Endothelial cell of umbilical vein (primary cell): ENCODE data around the gene RFX2. TPM values are rescaled to one million over a fixed set of nuclear protein-coding genes. Genes with fewer than 3 reads are reported as not detected.

Experiments used
- BruUV-seq: library from RNA; stranded (reverse); fragments of 400-500 nt; replicated peaks from 2 replicates; lab custom pipeline; 2021; lab: Mats Ljungman, UMichigan
- CTCF ChIA-PET: fragments of 300-600, 350-600 bp; sonication (Branson Sonifier 250); formaldehyde crosslinking; loops from one replicate; lab custom pipeline; 2021; ENCODE audit warnings: antibody characterized with exemption, inconsistent platforms; lab: Charles Lee
- POLR2A ChIA-PET: fragments of 300-600, 350-600 bp; sonication (Branson Sonifier 250); formaldehyde crosslinking; loops from one replicate; lab custom pipeline; 2021; ENCODE audit warnings: antibody characterized with exemption, inconsistent platforms; lab: Charles Lee
- DNase-seq: peaks from one replicate; pipeline ENCODE4 v3.0.0-alpha.2; 2011; ENCODE audit warnings: low read depth, low spot score
- FAIRE-seq: peaks from 2 replicates; lab custom pipeline; 2011; peaks lifted over from hg19 to GRCh38; lab: Jason Lieb, UNC
- H2AFZ ChIP-seq: 2 replicates; pipeline ENCODE4 v1.6.0; 2012; ENCODE audit warnings: low read depth, low read length, control low read depth, inconsistent platforms
- H3K27ac ChIP-seq: 2 replicates; pipeline ENCODE4 v1.5.1; 2011; ENCODE audit warnings: low read depth, mild to moderate bottlenecking, control low read depth, low read length, moderate library complexity; ENCODE audit not compliant: insufficient read depth
- H3K27me3 ChIP-seq, 2 experiments: 2 replicates each; pipeline versions ENCODE4 v1.6.0 to v1.6.1; 2011; ENCODE audit warnings: low read length in 2 of 2, mixed read lengths in 1 of 2; ENCODE audit not compliant: control insufficient read depth in 2 of 2, insufficient read depth in 2 of 2
- H3K36me3 ChIP-seq, 2 experiments: 2 replicates in 1 of 2; 3 replicates in 1 of 2; pipeline ENCODE4 v1.5.1; 2011; ENCODE audit warnings: low read length in 2 of 2, mild to moderate bottlenecking in 1 of 2, moderate library complexity in 1 of 2; ENCODE audit not compliant: control insufficient read depth in 2 of 2, insufficient read depth in 2 of 2; ENCODE audit errors: extremely low read depth in 1 of 2
- H3K4me1 ChIP-seq: 3 replicates; pipeline ENCODE4 v1.5.1; 2011; ENCODE audit warnings: mild to moderate bottlenecking, low read length; ENCODE audit not compliant: control insufficient read depth, insufficient read depth; ENCODE audit errors: extremely low read depth
- H3K4me2 ChIP-seq: 2 replicates; pipeline ENCODE4 v1.6.1; 2011; ENCODE audit warnings: low read length, control low read depth, mixed read lengths; ENCODE audit not compliant: insufficient read depth
- H3K4me3 ChIP-seq, 3 experiments: fragments of 200-600 bp in 1 of 3; sonication (generic), shearing (Covaris generic) in 1 of 3; replicated peaks in 1 of 3; 2 replicates each; pipeline ENCODE4 v1.5.1; 2011 to 2016; ENCODE audit warnings: control low read depth in 3 of 3, low read length in 3 of 3, mild to moderate bottlenecking in 2 of 3, inconsistent platforms in 1 of 3, low read depth in 1 of 3, moderate library complexity in 1 of 3; ENCODE audit not compliant: insufficient read depth in 1 of 3
- H3K79me2 ChIP-seq: 2 replicates; pipeline ENCODE4 v1.6.0; 2012; ENCODE audit warnings: low read length, inconsistent platforms; ENCODE audit not compliant: control insufficient read depth, insufficient read depth
- H3K9ac ChIP-seq: replicated peaks from 2 replicates; pipeline ENCODE3; 2011; ENCODE audit warnings: low read length, control low read depth; ENCODE audit not compliant: insufficient read depth; ENCODE audit errors: extremely low read depth
- H3K9me1 ChIP-seq: replicated peaks from 3 replicates; pipeline ENCODE4 v1.6.0; 2011; ENCODE audit warnings: mild to moderate bottlenecking, low read length; ENCODE audit not compliant: control insufficient read depth, insufficient read depth; ENCODE audit errors: extremely low read depth
- H3K9me3 ChIP-seq: replicated peaks from 2 replicates; pipeline ENCODE4 v1.5.1; 2012; ENCODE audit warnings: low read length, inconsistent platforms; ENCODE audit not compliant: control insufficient read depth, insufficient read depth
- H4K20me1 ChIP-seq: replicated peaks from 2 replicates; pipeline ENCODE3; 2011; ENCODE audit warnings: mild to moderate bottlenecking, low read length; ENCODE audit not compliant: control insufficient read depth, insufficient read depth; ENCODE audit errors: extremely low read depth
- EZH2 ChIP-seq: IDR thresholded peaks from 2 replicates; pipeline ENCODE4 v1.6.1; 2012; ENCODE audit warnings: borderline replicate concordance, low read depth, mild to moderate bottlenecking, moderate library complexity, low read length, inconsistent platforms; ENCODE audit not compliant: severe bottlenecking
- FOS ChIP-seq: IDR thresholded peaks from 2 replicates; pipeline ENCODE4 v1.6.1; 2011; ENCODE audit warnings: mild to moderate bottlenecking, low read length, moderate library complexity, borderline replicate concordance; ENCODE audit not compliant: insufficient read depth
- GATA2 ChIP-seq: IDR thresholded peaks from 2 replicates; pipeline ENCODE4 v1.7.0; 2011; ENCODE audit warnings: low read depth, mild to moderate bottlenecking, moderate library complexity, mixed read lengths, low read length; ENCODE audit not compliant: insufficient read length, insufficient read depth
- JUN ChIP-seq: IDR thresholded peaks from 2 replicates; pipeline ENCODE4 v1.6.1; 2011; ENCODE audit warnings: borderline replicate concordance, low read depth; ENCODE audit not compliant: insufficient read length, insufficient read depth
- MYC ChIP-seq: IDR thresholded peaks from one replicate; pipeline ENCODE4 v1.6.1; 2011; ENCODE audit warnings: mild to moderate bottlenecking, low read depth, low read length
- POLR2A ChIP-seq: IDR thresholded peaks from 2 replicates; pipeline ENCODE4 v1.6.1; 2012; ENCODE audit warnings: low read depth, mild to moderate bottlenecking, control low read depth, low read length
- POLR2AphosphoS5 ChIP-seq: IDR thresholded peaks from 2 replicates; pipeline ENCODE4 v1.6.1; 2012; ENCODE audit warnings: low read depth, mild to moderate bottlenecking, control low read depth, low read length, moderate library complexity; ENCODE audit not compliant: insufficient read depth
- dilution Hi-C: fragments of 300-500 bp; cut with MboI; formaldehyde crosslinking; loops from one replicate; pipeline ENCODE4 v1.15.0; 2019; ENCODE audit warnings: low sequenced_read_pairs; ENCODE audit not compliant: extremely low pct_ligation_motif_present
- intact Hi-C: fragments of 100-400 bp; cut with micrococcal nuclease; formaldehyde crosslinking; loops from one replicate; pipeline ENCODE4 v1.10.0; 2022
- polyA plus RNA-seq, 4 experiments: library from polyadenylated mRNA; depleted of rRNA in 3 of 4; stranded (reverse) in 3 of 4; unstranded in 1 of 4; fragments of >200 nt; gene quantifications; 2 replicates each; pipeline versions ENCODE4 v1.2.1 to v1.2.3, GENCODE V29; 2011 to 2012; ENCODE audit warnings: missing spikeins in 1 of 4
- total RNA-seq: library from RNA; stranded (reverse); gene quantifications from 2 replicates; pipeline ENCODE4 v1.2.3, GENCODE V29; 2021
- TF ChIP-seq, protein P1 (sequence below): IDR thresholded peaks from 2 replicates; pipeline ENCODE4 v1.6.1; 2011; ENCODE audit not compliant: insufficient read depth, insufficient read length
- TF ChIP-seq, protein P2 (sequence below), 2 donors: IDR thresholded peaks; 1 replicate in 1 of 2; 2 replicates in 1 of 2; pipeline ENCODE4 v1.5.1; 2011; ENCODE audit warnings: low read length in 2 of 2, mild to moderate bottlenecking in 2 of 2, moderate library complexity in 2 of 2, control low read depth in 1 of 2, inconsistent platforms in 1 of 2, low read depth in 1 of 2; ENCODE audit not compliant: insufficient read depth in 1 of 2; ENCODE audit errors: extremely low read depth in 1 of 2

The RFX2 gene
- total and polyA plus RNA-seq, 2 donors (not counting 3 experiments of a cell fraction or from before 2014, with no cell fraction given) = 16.1 to 19.0 TPM

DNA sequence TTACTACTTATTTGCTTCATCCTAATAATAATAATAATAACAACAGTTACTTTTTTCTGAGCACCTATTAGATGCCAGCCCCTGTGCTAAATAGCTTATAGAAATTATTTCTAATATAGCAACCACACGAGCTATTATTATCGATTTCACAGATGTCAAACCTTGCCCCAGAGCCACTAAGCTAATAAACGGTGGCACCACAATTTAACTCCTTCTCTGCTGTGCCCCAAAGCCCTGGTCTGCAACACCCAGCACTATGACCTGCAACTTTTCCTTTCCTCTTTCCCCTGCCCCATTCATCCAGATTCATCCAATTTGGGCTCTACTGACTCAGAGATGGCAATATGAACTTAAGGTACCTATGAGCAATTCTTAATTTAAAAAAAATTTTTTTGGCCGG lies 6.4 kb downstream of the RFX2 start:
- dilution Hi-C loops = no loop called here
- BruUV-seq = no TSS peak
- no peak for DNase-seq
- Histone ChIP-seq H3K9me3 (no peaks in the 10 kb centered on the region), H3K4me3 (no peak overlapping the region), H3K4me1 (peaks cover 52% of the 10 kb centered on the region), H3K27ac (peak overlapping the region; percentile 76), H3K9me1 (no peaks in the 10 kb centered on the region), H4K20me1 (no peaks in the 10 kb centered on the region), H3K4me2 (peak overlapping the region; percentile 55), H3K36me3 (no peaks in the 10 kb centered on the region), H2AFZ (no peak overlapping the region), H3K79me2 (peaks cover 34% of the 10 kb centered on the region), H3K9ac (peak overlapping the region; percentile 74), H3K27me3 (no peaks in the 10 kb centered on the region)
- ChIA-PET CTCF (interaction anchor here (1.2 to 3.2 kb wide), 7 partner anchors 11 to 56 kb away, joined by 3 to 13 read pairs (median 5); no protein-coding TSS in a partner anchor), POLR2A (no interaction called here)
- FAIRE-seq = no peak
- intact Hi-C loops = loop anchor here (1.0 to 5.0 kb wide), 4 partner anchors 38 to 127 kb away; partner anchors contain the start of gene RANBP3
- TF ChIP-seq, protein P1, sequence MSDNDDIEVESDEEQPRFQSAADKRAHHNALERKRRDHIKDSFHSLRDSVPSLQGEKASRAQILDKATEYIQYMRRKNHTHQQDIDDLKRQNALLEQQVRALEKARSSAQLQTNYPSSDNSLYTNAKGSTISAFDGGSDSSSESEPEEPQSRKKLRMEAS = no peak
- TF ChIP-seq MYC (no peak), POLR2A (no peak), EZH2 (no peak), POLR2AphosphoS5 (no peak), GATA2 (no peak), FOS (no peak), JUN (no peak)
- TF ChIP-seq, protein P2, sequence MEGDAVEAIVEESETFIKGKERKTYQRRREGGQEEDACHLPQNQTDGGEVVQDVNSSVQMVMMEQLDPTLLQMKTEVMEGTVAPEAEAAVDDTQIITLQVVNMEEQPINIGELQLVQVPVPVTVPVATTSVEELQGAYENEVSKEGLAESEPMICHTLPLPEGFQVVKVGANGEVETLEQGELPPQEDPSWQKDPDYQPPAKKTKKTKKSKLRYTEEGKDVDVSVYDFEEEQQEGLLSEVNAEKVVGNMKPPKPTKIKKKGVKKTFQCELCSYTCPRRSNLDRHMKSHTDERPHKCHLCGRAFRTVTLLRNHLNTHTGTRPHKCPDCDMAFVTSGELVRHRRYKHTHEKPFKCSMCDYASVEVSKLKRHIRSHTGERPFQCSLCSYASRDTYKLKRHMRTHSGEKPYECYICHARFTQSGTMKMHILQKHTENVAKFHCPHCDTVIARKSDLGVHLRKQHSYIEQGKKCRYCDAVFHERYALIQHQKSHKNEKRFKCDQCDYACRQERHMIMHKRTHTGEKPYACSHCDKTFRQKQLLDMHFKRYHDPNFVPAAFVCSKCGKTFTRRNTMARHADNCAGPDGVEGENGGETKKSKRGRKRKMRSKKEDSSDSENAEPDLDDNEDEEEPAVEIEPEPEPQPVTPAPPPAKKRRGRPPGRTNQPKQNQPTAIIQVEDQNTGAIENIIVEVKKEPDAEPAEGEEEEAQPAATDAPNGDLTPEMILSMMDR (IDR thresholded peaks at IDR 0.05; ENCODE audit: extremely low read depth in 1 of 2, insufficient read depth in 1 of 2, low read depth in 1 of 2, low read length in 2 of 2) = no peak
